H1 (cell line): ENCODE results near the gene XK. TPM values are rescaled to one million over a fixed set of nuclear protein-coding genes. Genes with fewer than 3 reads are reported as not detected.

Source experiments
- CTCF ChIA-PET: fragments of 300-600 bp; sonication (Branson Sonifier 250); formaldehyde crosslinking; loops from one replicate; lab custom pipeline; 2021; ENCODE audit not compliant: partially characterized antibody; lab: Charles Lee
- POLR2A ChIA-PET: fragments of 300-600 bp; sonication (Branson Sonifier 250); formaldehyde crosslinking; loops from one replicate; lab custom pipeline; 2021; ENCODE audit warnings: inconsistent platforms; ENCODE audit not compliant: partially characterized antibody; lab: Charles Lee
- DNase-seq, 2 experiments: peaks; one replicate each; pipeline versions ENCODE4 v3.0.0 to v3.0.0-alpha.2; 2010 to 2022; ENCODE audit warnings: low spot score in 2 of 2, low read depth in 1 of 2, mixed read lengths in 1 of 2
- FAIRE-seq: peaks from 2 replicates; lab custom pipeline; 2011; peaks lifted over from hg19 to GRCh38; lab: Jason Lieb, UNC
- H2AFZ ChIP-seq: 2 replicates; pipeline ENCODE4 v1.8.1; 2012; ENCODE audit warnings: low read length, inconsistent platforms
- H2AK5ac ChIP-seq: 2 replicates; pipeline ENCODE4 v1.6.1; 2013; ENCODE audit warnings: low read depth, low read length
- H2BK120ac ChIP-seq: replicated peaks from 2 replicates; pipeline ENCODE3; 2013; ENCODE audit warnings: low read depth, low read length, inconsistent platforms
- H2BK12ac ChIP-seq: 2 replicates; pipeline ENCODE4 v1.6.1; 2013; ENCODE audit warnings: low read depth, low read length
- H2BK15ac ChIP-seq: 2 replicates; pipeline ENCODE4 v1.6.1; 2013; ENCODE audit warnings: low read length
- H2BK20ac ChIP-seq: 2 replicates; pipeline ENCODE4 v1.6.1; 2013; ENCODE audit warnings: low read length
- H2BK5ac ChIP-seq: 2 replicates; pipeline ENCODE4 v1.6.1; 2013; ENCODE audit warnings: low read depth, low read length
- H3K14ac ChIP-seq: 2 replicates; pipeline ENCODE4 v1.6.1; 2013; ENCODE audit warnings: inconsistent platforms; ENCODE audit not compliant: insufficient read length
- H3K18ac ChIP-seq: 2 replicates; pipeline ENCODE4 v1.6.1; 2013; ENCODE audit warnings: low read length; ENCODE audit errors: extremely low read depth
- H3K23ac ChIP-seq: 2 replicates; pipeline ENCODE4 v1.6.1; 2013; ENCODE audit warnings: inconsistent platforms; ENCODE audit not compliant: insufficient read length
- H3K23me2 ChIP-seq: 2 replicates; pipeline ENCODE4 v1.6.1; 2013; ENCODE audit warnings: low read depth, low read length
- H3K27ac ChIP-seq: 2 replicates; pipeline ENCODE4 v1.6.1; 2011; ENCODE audit warnings: low read depth, low read length, inconsistent platforms
- H3K27me3 ChIP-seq, 4 experiments: replicated peaks in 1 of 4; 1 replicate in 1 of 4; 2 replicates in 3 of 4; pipeline versions ENCODE4 v1.6.1 to v1.8.1; 2011 to 2013; ENCODE audit warnings: low read length in 3 of 4, mild to moderate bottlenecking in 3 of 4, inconsistent platforms in 2 of 4, mixed read lengths in 2 of 4, moderate library complexity in 1 of 4; ENCODE audit not compliant: control insufficient read depth in 3 of 4, insufficient read depth in 3 of 4; ENCODE audit errors: extremely low read depth in 1 of 4
- H3K36me3 ChIP-seq, 4 experiments: 2 replicates each; pipeline versions ENCODE4 v1.6.1 to v1.8.1; 2011 to 2013; ENCODE audit warnings: mild to moderate bottlenecking in 4 of 4, low read length in 3 of 4, moderate library complexity in 2 of 4, control low read depth in 1 of 4, inconsistent platforms in 1 of 4; ENCODE audit not compliant: insufficient read depth in 4 of 4, control insufficient read depth in 2 of 4
- H3K4ac ChIP-seq: replicated peaks from 2 replicates; pipeline ENCODE3; 2013; ENCODE audit warnings: low read length, low read depth, mixed read lengths, inconsistent platforms; ENCODE audit not compliant: insufficient read length
- H3K4me1 ChIP-seq, 4 experiments: replicated peaks in 1 of 4; 1 replicate in 1 of 4; 2 replicates in 3 of 4; pipeline versions ENCODE4 v1.6.1 to v1.8.1; 2011 to 2013; ENCODE audit warnings: low read length in 3 of 4, inconsistent platforms in 2 of 4, mixed read lengths in 1 of 4; ENCODE audit not compliant: insufficient read depth in 4 of 4, control insufficient read depth in 3 of 4
- H3K4me2 ChIP-seq, 2 experiments: 2 replicates each; pipeline versions ENCODE4 v1.6.1 to v1.8.1; 2011 to 2013; ENCODE audit warnings: low read depth in 2 of 2, low read length in 2 of 2, control low read depth in 1 of 2, inconsistent platforms in 1 of 2, mild to moderate bottlenecking in 1 of 2; ENCODE audit not compliant: insufficient read depth in 1 of 2
- H3K4me3 ChIP-seq, 4 experiments: fragments of 200-600, 300-600 bp in 1 of 4; sonication (generic), shearing (Covaris generic), sonication (Bioruptor Twin) in 1 of 4; 2 replicates each; pipeline versions ENCODE4 v1.5.1 to v1.8.1; 2011 to 2016; ENCODE audit warnings: low read length in 4 of 4, low read depth in 3 of 4, control low read depth in 2 of 4, inconsistent platforms in 2 of 4, mild to moderate bottlenecking in 2 of 4, mixed read lengths in 1 of 4, moderate library complexity in 1 of 4; ENCODE audit not compliant: insufficient read depth in 2 of 4; ENCODE audit errors: extremely low read depth in 1 of 4
- H3K56ac ChIP-seq: replicated peaks from 2 replicates; pipeline ENCODE3; 2013; ENCODE audit warnings: low read depth, mild to moderate bottlenecking, mixed read lengths, low read length, inconsistent platforms; ENCODE audit not compliant: insufficient read length
- H3K79me1 ChIP-seq: 2 replicates; pipeline ENCODE4 v1.6.1; 2013; ENCODE audit warnings: low read depth, low read length, control low read depth
- H3K79me2 ChIP-seq, 2 experiments: 2 replicates each; pipeline versions ENCODE4 v1.6.1 to v1.8.1; 2012 to 2013; ENCODE audit warnings: low read length in 2 of 2, mild to moderate bottlenecking in 2 of 2, inconsistent platforms in 1 of 2; ENCODE audit not compliant: insufficient read depth in 2 of 2, control insufficient read depth in 1 of 2
- H3K9ac ChIP-seq, 4 experiments: replicated peaks in 1 of 4; 1 replicate in 1 of 4; 2 replicates in 3 of 4; pipeline versions ENCODE4 v1.6.1 to v1.8.1; 2011 to 2013; ENCODE audit warnings: low read depth in 3 of 4, low read length in 3 of 4, control low read depth in 2 of 4, mild to moderate bottlenecking in 2 of 4, moderate library complexity in 2 of 4, inconsistent platforms in 1 of 4; ENCODE audit errors: extremely low read depth in 1 of 4
- H3K9me3 ChIP-seq, 2 experiments: 2 replicates each; pipeline versions ENCODE4 v1.6.1 to v1.8.1; 2012 to 2013; ENCODE audit warnings: mild to moderate bottlenecking in 2 of 2, moderate library complexity in 2 of 2, control low read depth in 1 of 2, inconsistent platforms in 1 of 2, low read depth in 1 of 2, low read length in 1 of 2, mixed read lengths in 1 of 2; ENCODE audit not compliant: insufficient read depth in 2 of 2
- H4K20me1 ChIP-seq, 2 experiments: replicated peaks in 1 of 2; 2 replicates each; pipeline versions ENCODE3 to v1.8.1; 2011 to 2013; ENCODE audit warnings: inconsistent platforms in 2 of 2, low read length in 2 of 2, mild to moderate bottlenecking in 1 of 2; ENCODE audit not compliant: insufficient read depth in 2 of 2, control insufficient read depth in 1 of 2
- H4K5ac ChIP-seq: 2 replicates; pipeline ENCODE4 v1.6.1; 2013; ENCODE audit warnings: low read length, low read depth, mixed read lengths, inconsistent platforms; ENCODE audit not compliant: insufficient read length
- H4K8ac ChIP-seq: 2 replicates; pipeline ENCODE4 v1.8.0; 2013; ENCODE audit warnings: mild to moderate bottlenecking, moderate library complexity, low read length, inconsistent platforms; ENCODE audit not compliant: insufficient read depth; ENCODE audit errors: extremely low read depth
- H4K91ac ChIP-seq: replicated peaks from 2 replicates; pipeline ENCODE3; 2013; ENCODE audit warnings: low read length, mixed read lengths, inconsistent platforms; ENCODE audit not compliant: insufficient read length
- CTCF ChIP-seq, 3 experiments: IDR thresholded peaks; 1 replicate in 2 of 3; 2 replicates in 1 of 3; pipeline versions ENCODE4 v1.5.1 to v1.6.1; 2011; ENCODE audit warnings: low read length in 3 of 3, mild to moderate bottlenecking in 3 of 3, inconsistent platforms in 2 of 3, low read depth in 1 of 3, moderate library complexity in 1 of 3; ENCODE audit not compliant: insufficient read depth in 1 of 3; ENCODE audit errors: control extremely low read depth in 1 of 3
- FOSL1 ChIP-seq: IDR thresholded peaks from 2 replicates; pipeline ENCODE4 v1.6.1; 2011; ENCODE audit warnings: mild to moderate bottlenecking, low read depth, low read length, moderate library complexity; ENCODE audit not compliant: insufficient read depth
- GTF2F1 ChIP-seq: IDR thresholded peaks from 2 replicates; pipeline ENCODE4 v1.6.1; 2012; ENCODE audit warnings: low read depth, low read length, improper control_type of control experiment, borderline replicate concordance
- RXRA ChIP-seq: IDR thresholded peaks from 2 replicates; pipeline ENCODE4 v1.6.1; 2011; ENCODE audit warnings: low read depth, mild to moderate bottlenecking, low read length, moderate library complexity; ENCODE audit not compliant: insufficient read depth
- SRF ChIP-seq: IDR thresholded peaks from 2 replicates; pipeline ENCODE4 v1.6.1; 2011; ENCODE audit warnings: mild to moderate bottlenecking, low read depth, low read length, moderate library complexity
- YY1 ChIP-seq: IDR thresholded peaks from 2 replicates; pipeline ENCODE4 v1.6.1; 2011; ENCODE audit warnings: low read depth, mild to moderate bottlenecking, low read length
- WGBS, 2 experiments: shearing (Covaris generic) in 1 of 2; methylation state at CpG; one replicate each; pipeline versions ENCODE4 v1.1.6 to v1.1.7; 2013 to 2015; ENCODE audit warnings: low lambda C conversion rate in 2 of 2, mixed read lengths in 2 of 2, inconsistent platforms in 1 of 2, low coverage in 1 of 2, missing lambda C conversion rate in 1 of 2; ENCODE audit not compliant: insufficient replicate concordance in 2 of 2, insufficient coverage in 1 of 2, insufficient read length in 1 of 2; ENCODE audit errors: extremely low coverage in 1 of 2, missing lambda C conversion rate in 1 of 2; 5-methylcytosine and 5-hydroxymethylcytosine counted together
- polyA plus RNA-seq, 7 experiments: library from polyadenylated mRNA; depleted of rRNA in 3 of 7; stranded (reverse) in 5 of 7; unstranded in 2 of 7; fragments of >200 nt in 5 of 7; fragments of 200-250 nt in 2 of 7; gene quantifications; 1 replicate in 5 of 7; 2 replicates in 1 of 7; 4 replicates in 1 of 7; pipeline versions ENCODE4 v1.2.1 to v1.2.3, GENCODE V29; 2011 to 2013; ENCODE audit warnings: missing spikeins in 2 of 7, mixed read lengths in 2 of 7
- total RNA-seq: library from RNA; stranded (reverse); fragmentation: NEBNext Ultra II Directional; extraction: Animal tissue kit (Norgen Biotek cat#: 25700); gene quantifications from 2 replicates; pipeline ENCODE4 v1.2.1, GENCODE V29; 2021

The XK gene
- total and polyA plus RNA-seq, 2 of the 8 experiments (the other 6 are each of a cell fraction or from before 2014, with no cell fraction given), result 0.76 to 0.84 TPM

DNA sequence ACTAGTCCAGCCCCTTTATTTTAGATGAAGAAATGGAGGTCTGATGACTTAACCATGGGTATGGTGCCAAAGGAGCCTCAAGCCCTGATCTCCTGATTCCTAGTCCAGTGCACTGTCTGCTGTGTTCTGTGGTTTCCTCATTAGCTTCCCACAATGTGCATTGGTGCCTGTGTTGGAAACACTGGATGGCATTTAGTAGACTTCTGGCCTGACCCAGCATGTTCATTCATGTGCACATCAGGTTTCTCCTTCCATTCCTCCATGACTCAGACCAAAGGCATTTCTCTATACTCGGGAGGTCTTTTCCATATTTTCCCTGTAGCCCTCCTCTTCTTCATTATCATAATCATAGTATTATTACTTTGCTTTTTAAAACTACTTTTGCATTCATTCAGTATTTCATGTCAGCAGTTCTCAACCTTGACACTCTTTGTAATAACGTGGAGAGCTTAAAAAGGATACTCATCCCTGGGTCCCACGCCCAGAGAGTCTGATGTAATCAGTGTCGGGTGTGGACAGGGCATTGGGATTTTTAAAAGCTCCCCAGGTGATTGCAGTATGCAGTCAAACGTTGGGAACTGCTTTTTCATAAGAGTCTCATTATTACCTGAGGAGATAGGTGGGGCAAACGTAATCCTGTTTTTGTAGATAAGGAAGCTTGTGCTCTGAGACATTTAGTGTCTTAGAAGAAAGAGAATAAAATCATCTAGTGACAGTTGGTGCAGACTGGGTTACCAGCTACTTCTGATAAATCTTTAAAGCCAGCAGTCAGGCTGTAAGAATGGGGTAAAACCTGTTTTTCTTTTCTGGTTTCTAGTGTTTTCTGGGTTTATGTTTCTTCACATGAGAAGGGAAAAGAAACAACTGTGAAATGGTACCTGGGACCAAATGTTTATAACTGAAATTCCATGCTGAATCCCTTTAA lies 40.9 kb upstream of the XK start:
- WGBS, 2 experiments, result 86% methylated on average over 6 of the region's 6 CpGs; no CpG with 5 or more reads in 1 of the 2 experiments
- ChIA-PET POLR2A (no interaction called here), CTCF (interaction anchor here (0.6 to 1.7 kb wide), 2 partner anchors 259 to 335 kb away, joined by 3 read pairs; no protein-coding TSS in a partner anchor)
- no peaks in the 10 kb centered on the region for H3K23me2 ChIP-seq
- no peak overlapping the region for H4K8ac ChIP-seq
- no peaks in the 10 kb centered on the region for H3K4me1 ChIP-seq
- H3K9ac ChIP-seq, result no peak overlapping the region
- no peak overlapping the region for H2BK12ac ChIP-seq
- H3K79me2 ChIP-seq, result no peaks in the 10 kb centered on the region
- DNase-seq (no peak), FAIRE-seq (no peak)
- H3K27me3 ChIP-seq, result no peaks in the 10 kb centered on the region
- no peak overlapping the region for H2AK5ac ChIP-seq
- H3K27ac ChIP-seq, result no peak overlapping the region
- H3K79me1 ChIP-seq, result no peaks in the 10 kb centered on the region
- H3K14ac ChIP-seq, result no peak overlapping the region
- no peak overlapping the region for H3K18ac ChIP-seq
- H2BK5ac ChIP-seq, result no peak overlapping the region
- H3K4me2 ChIP-seq, result no peak overlapping the region
- H2BK120ac ChIP-seq, result no peak overlapping the region
- no peak overlapping the region for H2BK20ac ChIP-seq
- H4K5ac ChIP-seq, result no peak overlapping the region
- no peak overlapping the region for H3K4ac ChIP-seq
- H4K20me1 ChIP-seq, result no peaks in the 10 kb centered on the region
- no peaks in the 10 kb centered on the region for H3K9me3 ChIP-seq
- TF ChIP-seq RXRA (no peak), SRF (no peak), YY1 (no peak), GTF2F1 (no peak), CTCF (IDR thresholded peaks at IDR 0.05; ENCODE audit: control extremely low read depth in 1 of 3, insufficient read depth in 1 of 3, low read depth in 1 of 3, low read length in 3 of 3) (no peak), FOSL1 (no peak)
- no peaks in the 10 kb centered on the region for H3K36me3 ChIP-seq
- no peak overlapping the region for H4K91ac ChIP-seq
- H2AFZ ChIP-seq, result no peak overlapping the region
- no peak overlapping the region for H2BK15ac ChIP-seq
- no peak overlapping the region for H3K4me3 ChIP-seq
- no peak overlapping the region for H3K56ac ChIP-seq
- no peak overlapping the region for H3K23ac ChIP-seq
